ENCODE data around the gene RBPJ.

RBPJ gene

GRCh38 chr4:26434030-26434639, 113.3 kb downstream of the RBPJ start:
- TF ChIP-seq CTCF (IDR thresholded peaks at IDR 0.05; ENCODE audit: insufficient read depth, low read depth, low read length, missing control alignments): no peak
- DNase-seq (ENCODE audit: low read depth): peak; percentile 44
- H3K4me3 ChIP-seq (ENCODE audit: low read length): no peak overlapping the region

- peak; percentile 43 for DNase-seq (ENCODE audit: low read depth)
- no peak for TF ChIP-seq CTCF (IDR thresholded peaks at IDR 0.05; ENCODE audit: insufficient read depth, low read depth, low read length, missing control alignments)
- no peak overlapping the region for H3K4me3 ChIP-seq (ENCODE audit: low read length)
Observed at GRCh38 chr4:26441102-26441501, 120.3 kb downstream of the RBPJ start.

- H3K4me3 ChIP-seq (ENCODE audit: low read length): no peak overlapping the region
- DNase-seq (ENCODE audit: low read depth): no peak
- no peak for TF ChIP-seq CTCF (IDR thresholded peaks at IDR 0.05; ENCODE audit: insufficient read depth, low read depth, low read length, missing control alignments)
Observed at GRCh38 chr4:26441771-26442170, 121.0 kb downstream of the RBPJ start.

GRCh38 chr4:26447378-26447777, 126.6 kb downstream of the RBPJ start:
- no peak for TF ChIP-seq CTCF (IDR thresholded peaks at IDR 0.05; ENCODE audit: insufficient read depth, low read depth, low read length, missing control alignments)
- no peak for DNase-seq (ENCODE audit: low read depth)
- H3K4me3 ChIP-seq (ENCODE audit: low read length): no peak overlapping the region

- H3K4me3 ChIP-seq (ENCODE audit: low read length): no peak overlapping the region
- no peak for TF ChIP-seq CTCF (IDR thresholded peaks at IDR 0.05; ENCODE audit: insufficient read depth, low read depth, low read length, missing control alignments)
- DNase-seq (ENCODE audit: low read depth): no peak
Observed at GRCh38 chr4:26450418-26450817, 129.6 kb downstream of the RBPJ start.

GRCh38 chr4:26451597-26451996, 130.8 kb downstream of the RBPJ start:
- TF ChIP-seq CTCF (IDR thresholded peaks at IDR 0.05; ENCODE audit: insufficient read depth, low read depth, low read length, missing control alignments): no peak
- no peak overlapping the region for H3K4me3 ChIP-seq (ENCODE audit: low read length)
- DNase-seq (ENCODE audit: low read depth): no peak
